GM18909 (cell line): ENCODE results near the gene CLSTN1.
A peak's percentile ranks its signal among the peaks of the same experiment; 100 is the strongest.

Source experiments
- ATAC-seq: cut with Tn5 transposase; IDR thresholded peaks from one replicate; pipeline ENCODE4 v1.9.1; 2021; ENCODE audit warnings: mild to moderate bottlenecking; ENCODE audit not compliant: unreplicated experiment, poor library complexity

Gene CLSTN1

GRCh38 chr1:9690440-9691107, 133.2 kb downstream of the CLSTN1 start:
- no peak for ATAC-seq

- no peak for ATAC-seq
These were observed 133.8 kb downstream of the CLSTN1 start for GRCh38 chr1:9689971-9690381.

GRCh38 chr1:9689011-9689706, 134.6 kb downstream of the CLSTN1 start:
- ATAC-seq: peak; percentile 54

GRCh38 chr1:9688599-9688998, 135.2 kb downstream of the CLSTN1 start:
- ATAC-seq: no peak

GRCh38 chr1:9687874-9688582, 135.7 kb downstream of the CLSTN1 start:
- peak; percentile 15 for ATAC-seq

- peak; percentile 39 for ATAC-seq
These were observed 136.5 kb downstream of the CLSTN1 start for GRCh38 chr1:9687120-9687873.

- no peak for ATAC-seq
These were observed 139.0 kb downstream of the CLSTN1 start for GRCh38 chr1:9684801-9685200.

- peak; percentile 42 for ATAC-seq
These were observed 142.9 kb downstream of the CLSTN1 start for GRCh38 chr1:9680828-9681227.

- no peak for ATAC-seq
These were observed 143.7 kb downstream of the CLSTN1 start for GRCh38 chr1:9680091-9680490.
